HL-60 (cell line): Measurements from ENCODE around the gene SWAP70.

Experiments
- DNase-seq, 2 experiments: peaks; one replicate each; pipeline ENCODE4 v3.0.0-alpha.2; 2010 to 2020; ENCODE audit warnings: low read depth in 1 of 2, low spot score in 1 of 2
- H3K27ac ChIP-seq: fragments of 250-450 bp; sonication (Bioruptor Pico); replicated peaks from 2 replicates; pipeline ENCODE4 v1.5.1; 2020; ENCODE audit warnings: mild to moderate bottlenecking, moderate library complexity
- H3K27me3 ChIP-seq: fragments of 250-450 bp; sonication (Bioruptor Pico); 2 replicates; pipeline ENCODE4 v1.5.1; 2021; ENCODE audit warnings: mild to moderate bottlenecking, moderate library complexity; ENCODE audit not compliant: insufficient read depth, poor library complexity, severe bottlenecking
- H3K4me3 ChIP-seq: replicated peaks from 2 replicates; pipeline ENCODE4 v1.5.1; 2011; ENCODE audit warnings: mild to moderate bottlenecking, control low read depth, low read length; ENCODE audit not compliant: insufficient read depth
- GABPA ChIP-seq: IDR thresholded peaks from 2 replicates; pipeline ENCODE4 v1.6.1; 2012; ENCODE audit warnings: low read depth
- POLR2AphosphoS5 ChIP-seq: IDR thresholded peaks from 2 replicates; pipeline ENCODE4 v1.6.1; 2012; ENCODE audit warnings: low read depth
- SPI1 ChIP-seq: IDR thresholded peaks from 2 replicates; pipeline ENCODE4 v1.6.1; 2012; ENCODE audit warnings: low read depth, mild to moderate bottlenecking, borderline replicate concordance
- TF ChIP-seq, protein P1 (sequence below): IDR thresholded peaks from one replicate; pipeline ENCODE4 v1.5.1; 2011; ENCODE audit warnings: low read length, control low read depth, inconsistent platforms; ENCODE audit not compliant: insufficient read depth
- TF ChIP-seq, protein P2 (sequence below): IDR thresholded peaks from 2 replicates; pipeline ENCODE4 v1.6.1; 2012; ENCODE audit warnings: low read depth; ENCODE audit not compliant: insufficient replicate concordance

Gene SWAP70

DNA sequence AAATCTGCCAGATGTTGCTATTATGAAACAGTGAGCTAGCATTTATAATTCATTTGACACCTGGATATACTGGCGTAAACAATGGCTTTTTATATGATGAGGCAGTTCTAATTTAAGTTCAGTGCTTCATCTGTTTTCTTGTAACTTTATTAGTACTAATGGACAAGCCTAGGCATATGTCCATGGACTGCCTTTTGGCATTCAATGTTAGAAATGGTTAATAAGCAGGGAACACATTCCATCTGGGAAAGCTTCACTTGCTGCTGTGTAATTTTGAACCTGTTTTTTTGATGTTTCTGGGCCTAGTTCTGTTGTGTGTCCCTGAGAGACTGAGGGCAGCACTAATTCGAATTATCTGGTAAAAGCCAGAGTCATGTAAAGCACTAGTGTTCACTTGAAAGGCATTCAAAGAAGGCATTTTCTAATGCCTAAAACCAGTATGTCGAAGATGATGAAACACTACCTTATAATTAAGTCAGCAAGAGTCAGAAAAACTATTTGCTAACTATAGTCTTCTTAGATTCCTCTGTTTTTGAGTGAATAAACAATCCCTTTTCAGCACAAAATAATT is 138.5 kb downstream of the SWAP70 start:
- no peak for DNase-seq
- H3K27me3 ChIP-seq, result no peaks in the 10 kb centered on the region
- no peak overlapping the region; the same call in 1 of the 2 replicates for H3K27ac ChIP-seq
- H3K4me3 ChIP-seq, result no peak overlapping the region
- TF ChIP-seq, protein P1, sequence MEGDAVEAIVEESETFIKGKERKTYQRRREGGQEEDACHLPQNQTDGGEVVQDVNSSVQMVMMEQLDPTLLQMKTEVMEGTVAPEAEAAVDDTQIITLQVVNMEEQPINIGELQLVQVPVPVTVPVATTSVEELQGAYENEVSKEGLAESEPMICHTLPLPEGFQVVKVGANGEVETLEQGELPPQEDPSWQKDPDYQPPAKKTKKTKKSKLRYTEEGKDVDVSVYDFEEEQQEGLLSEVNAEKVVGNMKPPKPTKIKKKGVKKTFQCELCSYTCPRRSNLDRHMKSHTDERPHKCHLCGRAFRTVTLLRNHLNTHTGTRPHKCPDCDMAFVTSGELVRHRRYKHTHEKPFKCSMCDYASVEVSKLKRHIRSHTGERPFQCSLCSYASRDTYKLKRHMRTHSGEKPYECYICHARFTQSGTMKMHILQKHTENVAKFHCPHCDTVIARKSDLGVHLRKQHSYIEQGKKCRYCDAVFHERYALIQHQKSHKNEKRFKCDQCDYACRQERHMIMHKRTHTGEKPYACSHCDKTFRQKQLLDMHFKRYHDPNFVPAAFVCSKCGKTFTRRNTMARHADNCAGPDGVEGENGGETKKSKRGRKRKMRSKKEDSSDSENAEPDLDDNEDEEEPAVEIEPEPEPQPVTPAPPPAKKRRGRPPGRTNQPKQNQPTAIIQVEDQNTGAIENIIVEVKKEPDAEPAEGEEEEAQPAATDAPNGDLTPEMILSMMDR, result no peak
- TF ChIP-seq SPI1, result no peak
- TF ChIP-seq GABPA, result no peak
- TF ChIP-seq POLR2AphosphoS5, result no peak
- TF ChIP-seq, protein P2, sequence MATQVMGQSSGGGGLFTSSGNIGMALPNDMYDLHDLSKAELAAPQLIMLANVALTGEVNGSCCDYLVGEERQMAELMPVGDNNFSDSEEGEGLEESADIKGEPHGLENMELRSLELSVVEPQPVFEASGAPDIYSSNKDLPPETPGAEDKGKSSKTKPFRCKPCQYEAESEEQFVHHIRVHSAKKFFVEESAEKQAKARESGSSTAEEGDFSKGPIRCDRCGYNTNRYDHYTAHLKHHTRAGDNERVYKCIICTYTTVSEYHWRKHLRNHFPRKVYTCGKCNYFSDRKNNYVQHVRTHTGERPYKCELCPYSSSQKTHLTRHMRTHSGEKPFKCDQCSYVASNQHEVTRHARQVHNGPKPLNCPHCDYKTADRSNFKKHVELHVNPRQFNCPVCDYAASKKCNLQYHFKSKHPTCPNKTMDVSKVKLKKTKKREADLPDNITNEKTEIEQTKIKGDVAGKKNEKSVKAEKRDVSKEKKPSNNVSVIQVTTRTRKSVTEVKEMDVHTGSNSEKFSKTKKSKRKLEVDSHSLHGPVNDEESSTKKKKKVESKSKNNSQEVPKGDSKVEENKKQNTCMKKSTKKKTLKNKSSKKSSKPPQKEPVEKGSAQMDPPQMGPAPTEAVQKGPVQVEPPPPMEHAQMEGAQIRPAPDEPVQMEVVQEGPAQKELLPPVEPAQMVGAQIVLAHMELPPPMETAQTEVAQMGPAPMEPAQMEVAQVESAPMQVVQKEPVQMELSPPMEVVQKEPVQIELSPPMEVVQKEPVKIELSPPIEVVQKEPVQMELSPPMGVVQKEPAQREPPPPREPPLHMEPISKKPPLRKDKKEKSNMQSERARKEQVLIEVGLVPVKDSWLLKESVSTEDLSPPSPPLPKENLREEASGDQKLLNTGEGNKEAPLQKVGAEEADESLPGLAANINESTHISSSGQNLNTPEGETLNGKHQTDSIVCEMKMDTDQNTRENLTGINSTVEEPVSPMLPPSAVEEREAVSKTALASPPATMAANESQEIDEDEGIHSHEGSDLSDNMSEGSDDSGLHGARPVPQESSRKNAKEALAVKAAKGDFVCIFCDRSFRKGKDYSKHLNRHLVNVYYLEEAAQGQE, result no peak
